Right lung (tissue), 5 donors: Measurements from ENCODE around the gene PGK1. TPM values are rescaled to one million over a fixed set of nuclear protein-coding genes. Genes with fewer than 3 reads are reported as not detected.

Experiments
- DNase-seq, 2 donors: peaks; one replicate each; pipeline ENCODE4 v3.0.0-alpha.2; 2013
- polyA plus RNA-seq, 5 donors: library from polyadenylated mRNA; unstranded; fragments of 120-200 nt; gene quantifications; one replicate each; pipeline versions ENCODE4 v1.2.1 to v1.2.3, GENCODE V29; 2013; ENCODE audit warnings: inconsistent platforms in 1 of 5, low replicate concordance in 1 of 5; ENCODE audit not compliant: insufficient read length in 5 of 5, insufficient read depth in 1 of 5

PGK1 gene
- polyA plus RNA-seq, 5 donors, result 293 to 384 (median 307) TPM

DNA sequence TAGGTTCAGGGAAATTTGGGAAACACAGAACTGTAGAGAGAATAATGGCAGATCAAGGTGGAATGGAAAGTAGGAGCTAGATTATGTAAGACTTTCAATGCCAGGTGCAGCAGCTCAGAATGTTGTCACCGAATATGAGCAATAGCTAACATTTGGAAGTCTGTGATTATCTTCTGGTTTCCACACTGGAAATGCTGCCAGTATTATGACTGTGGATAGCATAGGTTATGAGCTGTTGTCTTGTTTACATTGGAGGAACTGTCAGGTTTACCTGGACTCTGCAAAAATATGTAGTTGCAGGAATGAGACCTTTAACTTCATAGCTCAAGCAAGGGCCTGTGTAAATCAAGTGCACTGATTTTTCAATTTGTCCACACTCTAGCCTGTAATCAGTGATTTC is 61.4 kb downstream of the PGK1 start:
- no peak for DNase-seq

DNA sequence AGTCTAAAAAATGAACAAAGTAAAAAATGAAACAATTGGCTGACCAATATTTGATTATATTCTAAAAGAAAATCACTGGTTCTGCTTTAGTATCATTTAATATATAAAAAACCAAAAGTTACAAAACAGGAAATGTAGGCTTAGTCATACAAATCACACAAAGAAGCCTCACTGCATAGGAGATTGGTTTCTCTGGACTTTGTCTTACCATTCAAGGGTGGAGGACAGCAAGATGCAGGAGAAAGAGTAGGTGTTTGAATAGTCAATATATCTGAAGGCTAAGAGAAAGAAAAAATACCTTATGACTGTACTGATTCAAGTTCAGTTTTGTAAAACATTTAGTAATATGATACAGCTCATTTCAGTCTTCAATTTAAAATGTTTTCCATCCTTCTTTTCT is 64.0 kb downstream of the PGK1 start:
- DNase-seq, result no peak

Other genes with a start within 250 kb of the PGK1 start
- 10 to 100 TPM; 60.3 to 81.0 (median 72.7) TPM for gene MAGT1, start 208.8 kb upstream of the PGK1 start, polyA plus RNA-seq
- gene COX7B, start 204.8 kb upstream of the PGK1 start, polyA plus RNA-seq, result 100 to 1,000 TPM; 143 to 273 (median 182) TPM
- 10 to 100 TPM; 11.4 to 19.9 (median 18.1) TPM for gene ATP7A, start 193.6 kb upstream of the PGK1 start, polyA plus RNA-seq
- gene PGAM4, start 134.6 kb upstream of the PGK1 start, polyA plus RNA-seq, result under 1 TPM in 4 of 5 donors, not detected in 1; 0.18 to 0.51 (median 0.31) TPM
- 10 to 100 TPM; 34.4 to 51.4 (median 46.5) TPM for gene TAF9B, start 35.4 kb downstream of the PGK1 start, polyA plus RNA-seq
- gene CYSLTR1, start 223.4 kb downstream of the PGK1 start, polyA plus RNA-seq, result 1 to 10 TPM; 1.8 to 2.5 (median 2.1) TPM